Esophagus squamous epithelium (tissue), 5 donors: ENCODE data around the gene CDH6. TPM values are rescaled to one million over a fixed set of nuclear protein-coding genes. Genes with fewer than 3 reads are reported as not detected.

Source experiments
- DNase-seq: peaks from one replicate; lab custom pipeline; 2025; lab: John Stamatoyannopoulos, UW
- H3K27ac ChIP-seq, 4 donors: fragments of 200-600 bp; sonication (generic); one replicate each; pipeline ENCODE4 v1.5.1; 2016 to 2019; ENCODE audit warnings: mild to moderate bottlenecking in 1 of 4
- H3K27me3 ChIP-seq, 4 donors: fragments of 200-600 bp; sonication (generic); 1 replicate in 3 of 4; 2 replicates in 1 of 4; pipeline versions ENCODE4 v1.5.1 to v1.6.0; 2017 to 2021; ENCODE audit warnings: antibody characterized with exemption in 1 of 4
- H3K36me3 ChIP-seq, 3 donors: fragments of 200-600 bp; sonication (generic); one replicate each; pipeline ENCODE4 v1.5.1; 2016 to 2019
- H3K4me1 ChIP-seq, 3 donors: fragments of 200-600 bp; sonication (generic); one replicate each; pipeline ENCODE4 v1.5.1; 2017 to 2019
- H3K4me3 ChIP-seq, 4 donors: fragments of 200-600 bp; sonication (generic); 1 replicate in 3 of 4; 2 replicates in 1 of 4; pipeline ENCODE4 v1.5.1; 2016 to 2019; ENCODE audit warnings: mild to moderate bottlenecking in 2 of 4, moderate library complexity in 1 of 4
- H3K9me3 ChIP-seq, 3 donors: fragments of 200-600 bp; sonication (generic); one replicate each; pipeline ENCODE4 v1.5.1; 2016 to 2019
- POLR2A ChIP-seq, 4 donors: fragments of 450-650 bp; IDR thresholded peaks; one replicate each; pipeline ENCODE4 v1.6.1; 2017; ENCODE audit warnings: antibody characterized with exemption in 4 of 4, mild to moderate bottlenecking in 4 of 4, moderate library complexity in 3 of 4
- WGBS, 2 donors: methylation state at CpG; one replicate each; pipeline ENCODE4 v1.1.5; 2018; 5-methylcytosine and 5-hydroxymethylcytosine counted together
- intact Hi-C: fragments of 100-400 bp; cut with DNase I; formaldehyde crosslinking; loops from one replicate; pipeline ENCODE4 v1.15.0; 2022
- total RNA-seq, 4 donors: library from RNA; depleted of rRNA; stranded (reverse); fragments of >200 nt; gene quantifications; one replicate each; pipeline ENCODE4 v1.1.0, GENCODE V29; 2016
- TF ChIP-seq, protein P1 (sequence below), 6 experiments: fragments of 450-650 bp in 4 of 6; fragments of 200-600 bp in 2 of 6; sonication (generic) in 2 of 6; IDR thresholded peaks; one replicate each; pipeline ENCODE4 v1.5.1; 2016 to 2019; ENCODE audit warnings: antibody characterized with exemption in 6 of 6, mild to moderate bottlenecking in 4 of 6, moderate library complexity in 4 of 6
- donor health status: DM: yes; HTN: yes; CAD: no.

Gene CDH6
- total RNA-seq, 4 donors from 2014 or later: 1.5 to 5.0 (median 4.2) TPM

DNA sequence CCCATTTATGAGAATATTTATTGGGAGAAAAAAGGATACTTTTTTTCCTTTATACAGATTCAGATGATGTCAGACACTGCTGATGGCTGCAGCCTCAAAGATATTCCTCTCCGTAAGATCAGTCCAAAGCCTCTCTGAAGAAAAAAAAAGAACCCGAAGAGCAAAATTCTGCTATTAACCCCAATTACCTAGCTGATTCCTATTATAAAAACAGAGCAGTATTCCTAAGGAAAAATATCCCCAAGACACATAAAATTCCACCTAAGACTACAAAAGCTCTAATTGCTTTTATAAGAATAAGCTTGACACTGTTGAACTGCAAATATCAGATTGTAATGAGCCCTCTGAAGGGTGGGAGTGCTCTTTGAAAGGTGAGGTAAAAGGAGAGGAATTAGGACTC lies 138.7 kb downstream of the CDH6 start:
- no peak for TF ChIP-seq POLR2A (IDR thresholded peaks at IDR 0.05)
- TF ChIP-seq, protein P1, sequence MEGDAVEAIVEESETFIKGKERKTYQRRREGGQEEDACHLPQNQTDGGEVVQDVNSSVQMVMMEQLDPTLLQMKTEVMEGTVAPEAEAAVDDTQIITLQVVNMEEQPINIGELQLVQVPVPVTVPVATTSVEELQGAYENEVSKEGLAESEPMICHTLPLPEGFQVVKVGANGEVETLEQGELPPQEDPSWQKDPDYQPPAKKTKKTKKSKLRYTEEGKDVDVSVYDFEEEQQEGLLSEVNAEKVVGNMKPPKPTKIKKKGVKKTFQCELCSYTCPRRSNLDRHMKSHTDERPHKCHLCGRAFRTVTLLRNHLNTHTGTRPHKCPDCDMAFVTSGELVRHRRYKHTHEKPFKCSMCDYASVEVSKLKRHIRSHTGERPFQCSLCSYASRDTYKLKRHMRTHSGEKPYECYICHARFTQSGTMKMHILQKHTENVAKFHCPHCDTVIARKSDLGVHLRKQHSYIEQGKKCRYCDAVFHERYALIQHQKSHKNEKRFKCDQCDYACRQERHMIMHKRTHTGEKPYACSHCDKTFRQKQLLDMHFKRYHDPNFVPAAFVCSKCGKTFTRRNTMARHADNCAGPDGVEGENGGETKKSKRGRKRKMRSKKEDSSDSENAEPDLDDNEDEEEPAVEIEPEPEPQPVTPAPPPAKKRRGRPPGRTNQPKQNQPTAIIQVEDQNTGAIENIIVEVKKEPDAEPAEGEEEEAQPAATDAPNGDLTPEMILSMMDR (IDR thresholded peaks at IDR 0.05): no peak
- Histone ChIP-seq H3K27me3 (no peaks in the 10 kb centered on the region), H3K27ac (no peak overlapping the region), H3K36me3 (no peaks in the 10 kb centered on the region), H3K4me3 (no peak overlapping the region), H3K9me3 (no peaks in the 10 kb centered on the region), H3K4me1 (no peaks in the 10 kb centered on the region)
- no peak for DNase-seq
- intact Hi-C loops: no loop called here
- 70 to 81% methylated on average over 2 of the region's 2 CpGs for WGBS, 2 donors

- no peak overlapping the region for H3K4me3 ChIP-seq
- intact Hi-C loops: no loop called here
- no peak for TF ChIP-seq POLR2A (IDR thresholded peaks at IDR 0.05)
- TF ChIP-seq, protein P1 (IDR thresholded peaks at IDR 0.05): no peak
- H3K36me3 ChIP-seq: no peaks in the 10 kb centered on the region
- DNase-seq: no peak
- no peaks in the 10 kb centered on the region for H3K9me3 ChIP-seq
- no peaks in the 10 kb centered on the region for H3K27me3 ChIP-seq
- no peaks in the 10 kb centered on the region for H3K4me1 ChIP-seq
- H3K27ac ChIP-seq: no peak overlapping the region
- WGBS, 2 donors: 75 to 83% methylated on average over 2 of the region's 2 CpGs
Measured at GRCh38 chr5:31333475-31333874, 140.0 kb downstream of the CDH6 start.

DNA sequence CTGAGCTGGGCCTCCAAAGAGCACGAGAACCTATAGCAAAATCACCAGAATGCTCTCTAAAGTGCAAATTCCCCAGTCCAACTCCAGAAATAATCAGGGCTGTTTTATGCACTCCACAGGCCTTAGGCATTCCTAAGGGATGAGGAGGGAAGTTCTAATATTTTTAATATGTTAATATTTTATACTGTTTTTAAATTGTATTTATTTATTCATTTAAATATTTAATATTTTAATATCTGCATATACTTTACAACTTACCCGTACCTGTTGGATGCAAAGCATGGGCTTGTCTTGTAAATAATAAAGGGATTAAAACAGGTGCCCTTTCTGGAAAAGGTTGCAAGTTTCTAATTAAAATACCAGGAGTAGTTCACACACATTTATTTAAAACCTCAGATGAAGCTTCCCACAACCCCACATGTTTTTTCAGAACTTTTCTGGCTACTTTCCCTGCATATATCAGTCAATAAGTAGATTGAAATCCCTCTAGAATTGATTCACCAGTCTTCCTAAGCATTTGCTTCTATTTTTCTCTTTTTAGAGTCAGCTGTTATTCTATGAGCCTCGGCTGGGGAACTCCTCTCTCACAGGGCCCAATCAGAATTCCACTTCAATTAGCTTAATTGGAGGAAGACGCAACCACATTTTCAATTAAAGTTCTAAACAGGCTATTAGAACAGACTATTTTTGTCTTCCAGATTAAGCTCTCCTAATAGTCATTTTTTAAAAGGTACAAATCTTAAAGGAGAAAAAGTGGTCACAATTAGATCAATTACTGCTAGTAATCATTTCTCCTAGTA lies 140.8 kb downstream of the CDH6 start:
- TF ChIP-seq, protein P1 (IDR thresholded peaks at IDR 0.05): no peak
- no peak for TF ChIP-seq POLR2A (IDR thresholded peaks at IDR 0.05)
- 66 to 70% methylated on average over 4 of the region's 4 CpGs for whole genome bisulfite sequencing, 2 donors
- H3K27ac ChIP-seq: no peak overlapping the region
- no peak for DNase-seq
- H3K27me3 ChIP-seq: no peaks in the 10 kb centered on the region
- no peak overlapping the region for H3K4me3 ChIP-seq
- H3K36me3 ChIP-seq: no peaks in the 10 kb centered on the region
- H3K4me1 ChIP-seq: no peaks in the 10 kb centered on the region
- intact Hi-C loops: no loop called here
- H3K9me3 ChIP-seq: no peaks in the 10 kb centered on the region

DNA sequence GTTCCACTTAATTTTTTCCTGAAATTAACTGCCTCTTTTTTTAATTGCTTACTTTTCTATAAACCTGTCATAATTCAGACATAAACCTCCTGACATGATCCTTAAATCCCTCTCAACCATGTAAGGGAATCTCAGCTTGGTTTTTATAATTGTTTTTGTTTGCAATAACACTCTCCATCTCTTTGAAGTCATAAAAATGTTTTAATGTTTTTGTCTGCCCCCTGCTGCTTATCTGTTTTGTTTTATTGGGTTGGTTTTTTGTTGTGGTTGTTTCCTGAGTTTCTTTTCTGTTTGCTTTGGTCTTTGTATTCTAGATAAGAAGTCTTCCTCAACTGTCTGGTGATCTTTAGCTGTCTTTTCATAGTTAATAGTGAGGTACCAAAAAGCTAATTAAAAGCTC lies 142.0 kb downstream of the CDH6 start:
- H3K27me3 ChIP-seq: no peaks in the 10 kb centered on the region
- H3K9me3 ChIP-seq: no peaks in the 10 kb centered on the region
- H3K27ac ChIP-seq: no peak overlapping the region
- no peaks in the 10 kb centered on the region for H3K4me1 ChIP-seq
- intact Hi-C loops: no loop called here
- TF ChIP-seq, protein P1 (IDR thresholded peaks at IDR 0.05): no peak
- no peak for TF ChIP-seq POLR2A (IDR thresholded peaks at IDR 0.05)
- no peaks in the 10 kb centered on the region for H3K36me3 ChIP-seq
- H3K4me3 ChIP-seq: no peak overlapping the region
- no peak for DNase-seq

GRCh38 chr5:31343946-31344345 lies 150.5 kb downstream of the CDH6 start:
- Histone ChIP-seq H3K36me3 (no peaks in the 10 kb centered on the region), H3K4me1 (no peaks in the 10 kb centered on the region), H3K27ac (no peak overlapping the region), H3K27me3 (peaks cover 0 to 4% (median 0%) of the 10 kb centered on the region in 4 donors), H3K9me3 (no peaks in the 10 kb centered on the region), H3K4me3 (no peak overlapping the region)
- no peak for DNase-seq
- WGBS, 2 donors: 34 to 35% methylated on average over 3 of the region's 3 CpGs
- intact Hi-C loops: no loop called here
- no peak for TF ChIP-seq POLR2A (IDR thresholded peaks at IDR 0.05)
- TF ChIP-seq, protein P1 (IDR thresholded peaks at IDR 0.05): no peak
